Measurements from ENCODE around the gene CD4. TPM values are rescaled to one million over a fixed set of nuclear protein-coding genes. Genes with fewer than 3 reads are reported as not detected.

The CD4 gene
- total RNA-seq, 1 donor from 2014 or later = not detected

GRCh38 chr12:6767353-6768319 lies 21.7 kb upstream of the CD4 start:
- Histone ChIP-seq H3K4me3 (ENCODE audit: low read depth, low read length) (peak overlapping the region; percentile 73), H3K27me3 (ENCODE audit: control insufficient read depth, insufficient read depth, low read length) (no peaks in the 10 kb centered on the region), H3K36me3 (ENCODE audit: control insufficient read depth, insufficient read depth, low read length) (peaks cover 7% of the 10 kb centered on the region)
- DNase-seq (ENCODE audit: low read depth) = no peak
- TF ChIP-seq, protein P1, sequence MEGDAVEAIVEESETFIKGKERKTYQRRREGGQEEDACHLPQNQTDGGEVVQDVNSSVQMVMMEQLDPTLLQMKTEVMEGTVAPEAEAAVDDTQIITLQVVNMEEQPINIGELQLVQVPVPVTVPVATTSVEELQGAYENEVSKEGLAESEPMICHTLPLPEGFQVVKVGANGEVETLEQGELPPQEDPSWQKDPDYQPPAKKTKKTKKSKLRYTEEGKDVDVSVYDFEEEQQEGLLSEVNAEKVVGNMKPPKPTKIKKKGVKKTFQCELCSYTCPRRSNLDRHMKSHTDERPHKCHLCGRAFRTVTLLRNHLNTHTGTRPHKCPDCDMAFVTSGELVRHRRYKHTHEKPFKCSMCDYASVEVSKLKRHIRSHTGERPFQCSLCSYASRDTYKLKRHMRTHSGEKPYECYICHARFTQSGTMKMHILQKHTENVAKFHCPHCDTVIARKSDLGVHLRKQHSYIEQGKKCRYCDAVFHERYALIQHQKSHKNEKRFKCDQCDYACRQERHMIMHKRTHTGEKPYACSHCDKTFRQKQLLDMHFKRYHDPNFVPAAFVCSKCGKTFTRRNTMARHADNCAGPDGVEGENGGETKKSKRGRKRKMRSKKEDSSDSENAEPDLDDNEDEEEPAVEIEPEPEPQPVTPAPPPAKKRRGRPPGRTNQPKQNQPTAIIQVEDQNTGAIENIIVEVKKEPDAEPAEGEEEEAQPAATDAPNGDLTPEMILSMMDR (IDR thresholded peaks at IDR 0.05; ENCODE audit: insufficient read depth, low read length, severe bottlenecking) = no peak
- no peak for FAIRE-seq

DNA sequence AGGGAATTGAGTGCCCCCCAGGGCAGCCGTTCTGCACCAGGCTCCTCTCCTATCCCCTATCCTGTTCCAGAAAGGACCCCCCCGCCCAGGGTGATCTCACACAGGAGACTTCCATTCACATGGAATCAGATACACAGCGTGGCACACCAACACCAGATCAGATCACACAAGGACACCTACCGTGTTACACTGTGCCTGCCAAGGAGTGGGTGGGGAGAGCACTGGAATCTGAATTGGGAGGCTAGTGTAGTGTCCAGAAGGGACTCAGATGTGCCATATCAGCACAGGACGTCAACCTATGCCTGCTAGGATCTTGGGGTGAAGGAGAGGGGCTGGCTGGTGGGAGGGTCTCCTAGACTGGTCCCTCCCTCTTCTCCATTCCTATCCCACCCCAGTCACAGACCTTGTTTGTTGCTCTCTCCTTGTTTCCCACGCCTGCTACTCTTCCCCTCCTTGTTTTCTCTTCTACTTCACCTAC lies 20.9 kb upstream of the CD4 start:
- DNase-seq (ENCODE audit: low read depth) = no peak

DNA sequence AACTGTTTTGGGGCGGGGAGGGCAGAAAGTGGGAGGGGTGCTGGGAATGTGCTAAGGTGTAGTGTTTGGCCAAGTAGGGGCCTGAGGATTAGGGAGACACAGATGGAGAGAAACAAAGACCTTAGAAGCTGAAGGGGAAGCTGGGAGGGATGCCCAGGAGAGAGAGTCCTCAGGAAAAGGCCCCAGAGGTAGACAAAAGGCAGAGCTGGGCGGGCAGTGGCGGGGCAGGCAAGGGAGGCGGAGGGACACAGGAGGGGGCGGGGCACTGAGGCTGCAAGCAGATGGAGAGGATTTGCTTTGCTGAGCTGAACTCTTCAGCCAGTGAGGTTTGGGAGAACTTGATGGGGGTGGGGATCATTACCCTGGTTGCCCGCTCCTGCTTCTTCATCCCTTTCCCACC lies 20.3 kb upstream of the CD4 start:
- DNase-seq (ENCODE audit: low read depth) = no peak
- H3K27me3 ChIP-seq (ENCODE audit: control insufficient read depth, insufficient read depth, low read length) = no peaks in the 10 kb centered on the region
- TF ChIP-seq, protein P1 (IDR thresholded peaks at IDR 0.05; ENCODE audit: insufficient read depth, low read length, severe bottlenecking) = no peak

More for the DNA sequence above, 20.9 kb upstream of the CD4 start:
- TF ChIP-seq, protein P1 (IDR thresholded peaks at IDR 0.05; ENCODE audit: insufficient read depth, low read length, severe bottlenecking) = no peak
- Histone ChIP-seq H3K4me3 (ENCODE audit: low read depth, low read length) (peak overlapping the region; percentile 73), H3K36me3 (ENCODE audit: control insufficient read depth, insufficient read depth, low read length) (peaks cover 7% of the 10 kb centered on the region), H3K27me3 (ENCODE audit: control insufficient read depth, insufficient read depth, low read length) (no peaks in the 10 kb centered on the region)
- peak; percentile 73 for FAIRE-seq

DNA sequence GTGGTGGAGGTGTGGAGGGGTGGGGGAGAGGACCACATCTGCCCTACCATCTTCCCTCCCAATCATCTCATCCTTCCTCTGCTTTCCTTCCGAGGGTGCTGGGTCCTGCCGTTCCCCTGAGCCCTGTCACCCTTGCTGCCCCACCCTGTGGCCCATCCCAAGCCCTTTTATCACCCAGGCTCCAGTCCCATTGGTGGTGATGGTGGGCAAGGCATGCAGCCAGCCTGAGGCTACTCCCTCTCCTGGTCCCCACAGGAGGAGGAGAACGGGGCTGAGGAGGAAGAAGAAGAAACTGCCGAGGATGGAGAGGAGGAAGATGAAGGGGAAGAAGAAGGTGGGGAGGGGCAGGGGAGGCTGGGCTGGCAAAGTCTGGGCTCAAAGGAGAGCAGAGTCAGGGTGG lies 19.7 kb upstream of the CD4 start:
- TF ChIP-seq, protein P1 (IDR thresholded peaks at IDR 0.05; ENCODE audit: insufficient read depth, low read length, severe bottlenecking) = no peak
- FAIRE-seq (no peak), DNase-seq (ENCODE audit: low read depth) (no peak)
- Histone ChIP-seq H3K36me3 (ENCODE audit: control insufficient read depth, insufficient read depth, low read length) (peaks cover 7% of the 10 kb centered on the region), H3K27me3 (ENCODE audit: control insufficient read depth, insufficient read depth, low read length) (no peaks in the 10 kb centered on the region), H3K4me3 (ENCODE audit: low read depth, low read length) (no peak overlapping the region)

More for the DNA sequence above, 20.3 kb upstream of the CD4 start:
- FAIRE-seq = no peak
- Histone ChIP-seq H3K4me3 (ENCODE audit: low read depth, low read length) (no peak overlapping the region), H3K36me3 (ENCODE audit: control insufficient read depth, insufficient read depth, low read length) (peaks cover 7% of the 10 kb centered on the region)

GRCh38 chr12:6770094-6770493 lies 19.2 kb upstream of the CD4 start:
- TF ChIP-seq, protein P1 (IDR thresholded peaks at IDR 0.05; ENCODE audit: insufficient read depth, low read length, severe bottlenecking) = no peak
- no peak for FAIRE-seq
- Histone ChIP-seq H3K27me3 (ENCODE audit: control insufficient read depth, insufficient read depth, low read length) (no peaks in the 10 kb centered on the region), H3K36me3 (ENCODE audit: control insufficient read depth, insufficient read depth, low read length) (peaks cover 7% of the 10 kb centered on the region), H3K4me3 (ENCODE audit: low read depth, low read length) (no peak overlapping the region)
- DNase-seq (ENCODE audit: low read depth) = no peak
